ENCODE results near the gene FNBP1.
"Not testable (repeated sequence)": the region's sequence is repeated elsewhere in the genome, so short reads cannot be mapped to it uniquely, and the experiment has no call there.

Gene FNBP1

DNA sequence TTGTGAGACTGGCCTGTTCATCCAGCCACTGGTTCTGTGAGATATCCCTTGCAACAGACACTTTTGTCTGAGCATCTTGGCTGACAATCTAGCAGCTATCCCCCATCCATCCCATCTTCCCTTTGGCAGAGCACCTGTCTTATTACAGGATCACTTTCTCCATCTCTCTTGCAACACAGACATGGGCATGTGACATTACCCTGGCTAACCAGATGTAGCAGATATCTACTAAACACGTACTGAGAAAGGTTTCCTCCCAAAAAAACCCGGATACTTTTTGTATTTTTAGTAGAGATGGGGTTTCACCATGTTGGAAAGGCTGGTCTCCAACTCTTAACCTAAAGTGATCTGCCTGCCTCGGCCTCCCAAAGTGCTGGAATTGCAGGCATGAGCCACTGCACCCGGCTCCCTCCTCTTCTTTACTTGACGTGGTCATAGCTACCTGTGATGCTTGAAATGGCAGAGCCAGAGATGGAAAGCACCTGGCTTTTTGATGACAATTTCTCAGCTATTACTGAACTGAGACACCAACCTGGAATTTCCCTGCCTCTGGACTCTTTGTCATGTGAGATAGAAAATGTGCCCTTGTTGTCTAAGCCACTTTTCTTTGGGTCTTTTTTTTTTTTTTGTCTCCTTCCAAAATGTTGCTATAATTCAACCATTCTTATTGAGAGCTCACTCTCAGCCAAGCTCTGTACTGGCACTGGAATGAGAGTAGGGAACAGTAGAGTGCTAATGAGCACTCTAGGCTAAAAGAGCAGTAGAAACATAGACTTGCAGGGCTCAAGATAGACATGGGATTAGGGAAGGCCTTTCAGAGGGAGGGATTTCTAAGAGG lies 32.6 kb downstream of the FNBP1 start:
- H3K9ac ChIP-seq = no peak overlapping the region
- H3K27ac ChIP-seq = no peak overlapping the region
- H3K9me3 ChIP-seq = peaks cover 3% of the 10 kb centered on the region; the same call in 1 of the 2 replicates
- no peaks in the 10 kb centered on the region for H3K36me3 ChIP-seq
- no peak overlapping the region for H3K4me2 ChIP-seq
- TF ChIP-seq Cebpa-rat (IDR thresholded peaks at IDR 0.05) = no peak
- H3K27me3 ChIP-seq = no peaks in the 10 kb centered on the region
- H3K4me1 ChIP-seq = no peaks in the 10 kb centered on the region; the same call in 1 of the 2 replicates
- no peak overlapping the region for H3K4me3 ChIP-seq
- H4K20me1 ChIP-seq = no peaks in the 10 kb centered on the region

- not testable (repeated sequence) for H3K9ac ChIP-seq, H3K27me3 ChIP-seq, H3K4me3 ChIP-seq, H3K36me3 ChIP-seq, H3K27ac ChIP-seq, H4K20me1 ChIP-seq, H3K4me1 ChIP-seq, H3K4me2 ChIP-seq, H3K9me3 ChIP-seq
Measured at GRCh38 chr9:130009546-130009945, 33.4 kb downstream of the FNBP1 start.

DNA sequence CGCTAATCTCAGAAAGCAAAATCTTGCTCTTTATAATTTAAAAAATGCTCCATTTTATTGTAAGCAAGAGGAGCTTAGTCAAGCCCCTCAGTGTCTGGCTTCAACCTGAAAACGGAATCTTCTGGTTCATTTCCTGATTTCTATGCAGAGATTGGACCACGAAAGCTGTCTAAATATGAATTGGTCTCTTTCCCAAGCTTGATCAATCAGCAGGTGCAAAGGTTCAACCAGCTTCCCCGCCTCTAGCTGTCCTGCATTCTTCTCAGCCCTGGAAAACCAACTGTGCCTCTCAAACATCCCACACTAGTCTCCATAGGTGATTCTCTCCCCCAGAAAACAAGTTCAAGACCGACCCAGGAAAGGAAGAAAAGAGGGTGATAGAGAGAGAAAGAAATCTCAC lies 34.5 kb downstream of the FNBP1 start:
- H3K4me3 ChIP-seq = no peak overlapping the region
- no peaks in the 10 kb centered on the region; the same call in 1 of the 2 replicates for H3K4me1 ChIP-seq
- no peaks in the 10 kb centered on the region for H4K20me1 ChIP-seq
- no peak overlapping the region for H3K27ac ChIP-seq
- TF ChIP-seq Cebpa-rat (IDR thresholded peaks at IDR 0.05) = no peak
- H3K4me2 ChIP-seq = no peak overlapping the region
- H3K36me3 ChIP-seq = no peaks in the 10 kb centered on the region
- peaks cover 3% of the 10 kb centered on the region; the same call in 1 of the 2 replicates for H3K9me3 ChIP-seq
- H3K27me3 ChIP-seq = no peaks in the 10 kb centered on the region
- H3K9ac ChIP-seq = no peak overlapping the region

DNA sequence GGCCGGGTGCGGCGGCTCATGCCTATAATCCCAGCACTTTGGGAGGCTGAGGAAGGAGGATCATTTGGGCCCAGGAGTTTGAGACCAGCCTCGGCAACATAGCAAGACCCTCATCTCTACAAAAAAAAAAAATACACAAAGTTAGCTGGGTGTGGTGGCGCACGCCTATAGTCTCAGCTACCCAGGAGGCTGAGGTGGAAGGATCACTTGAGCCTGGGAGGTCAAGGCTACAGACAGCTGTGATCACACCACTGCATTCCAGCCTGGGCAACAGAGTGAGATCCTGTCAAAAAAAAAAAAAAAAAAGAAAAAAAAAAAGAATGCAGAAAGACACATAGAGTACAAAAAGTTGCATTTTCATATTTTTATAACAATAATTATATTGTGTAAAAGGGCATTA lies 36.0 kb downstream of the FNBP1 start:
- H3K36me3 ChIP-seq, H3K4me3 ChIP-seq, H3K4me2 ChIP-seq, H3K9me3 ChIP-seq, H4K20me1 ChIP-seq, H3K27ac ChIP-seq, H3K4me1 ChIP-seq, H3K27me3 ChIP-seq, H3K9ac ChIP-seq: not testable (repeated sequence)

DNA sequence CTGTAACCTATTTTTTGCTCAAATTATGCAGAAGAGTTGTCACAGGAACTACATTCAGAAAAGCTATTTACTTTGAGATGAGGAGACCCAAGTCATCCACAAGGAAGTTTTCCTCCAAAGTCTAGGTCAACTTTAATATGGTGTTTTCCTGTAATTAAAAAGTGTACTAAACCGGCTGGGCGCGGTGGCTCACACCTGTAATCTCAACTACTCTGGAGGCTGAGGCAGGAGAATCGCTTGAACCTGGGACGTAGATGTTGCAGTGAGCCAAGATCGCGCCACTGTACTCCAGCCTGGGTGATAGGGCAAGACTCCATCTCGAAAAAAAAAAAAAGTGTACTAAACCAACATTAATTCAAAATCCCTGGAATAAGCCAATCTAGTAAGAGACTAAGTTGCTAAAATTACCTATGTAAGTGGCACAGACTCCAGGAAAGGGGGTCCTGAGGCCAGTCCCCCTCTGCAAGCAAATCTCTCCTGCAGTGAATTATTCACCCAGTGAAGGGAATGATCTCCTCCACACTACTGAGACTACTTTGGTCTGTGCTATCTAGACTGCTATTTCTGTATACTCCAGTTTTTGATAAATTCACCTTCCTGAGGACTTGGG lies 38.9 kb downstream of the FNBP1 start:
- Histone ChIP-seq H3K4me2 (no peak overlapping the region), H3K4me1 (no peaks in the 10 kb centered on the region; the same call in 1 of the 2 replicates), H3K9ac (no peak overlapping the region), H3K4me3 (no peak overlapping the region), H3K27me3 (no peaks in the 10 kb centered on the region), H3K36me3 (no peaks in the 10 kb centered on the region), H4K20me1 (no peaks in the 10 kb centered on the region), H3K27ac (no peak overlapping the region), H3K9me3 (no peaks in the 10 kb centered on the region)
- no peak for TF ChIP-seq Cebpa-rat (IDR thresholded peaks at IDR 0.05)

DNA sequence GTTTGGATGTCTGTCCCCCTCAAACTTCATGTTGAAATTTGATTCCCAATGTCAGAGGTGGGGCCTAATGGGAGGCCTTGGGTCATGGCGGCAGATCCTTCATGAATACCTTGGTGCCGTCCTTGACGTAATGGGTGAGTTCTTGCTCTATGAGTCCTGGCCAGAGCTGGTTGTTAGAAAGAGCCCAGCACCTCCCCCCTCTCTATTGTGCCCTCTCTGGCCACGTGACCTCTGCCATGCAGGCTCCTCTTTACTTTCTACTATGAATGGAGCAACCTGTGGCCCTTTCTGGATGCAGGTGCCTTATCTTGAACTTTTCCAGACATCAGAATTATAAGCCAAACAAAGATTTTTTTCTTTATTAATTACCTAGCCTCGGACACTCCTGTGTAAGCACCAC lies 40.7 kb downstream of the FNBP1 start:
- Histone ChIP-seq H4K20me1 (no peaks in the 10 kb centered on the region), H3K4me3 (no peak overlapping the region), H3K4me1 (no peaks in the 10 kb centered on the region; the same call in 1 of the 2 replicates), H3K27ac (no peak overlapping the region), H3K9ac (no peak overlapping the region), H3K4me2 (no peak overlapping the region), H3K36me3 (no peaks in the 10 kb centered on the region), H3K27me3 (no peaks in the 10 kb centered on the region), H3K9me3 (no peaks in the 10 kb centered on the region)
- TF ChIP-seq Cebpa-rat (IDR thresholded peaks at IDR 0.05) = no peak

GRCh38 chr9:130001190-130001589 lies 41.8 kb downstream of the FNBP1 start:
- Histone ChIP-seq H3K36me3 (no peaks in the 10 kb centered on the region), H3K4me1 (no peaks in the 10 kb centered on the region)

GRCh38 chr9:129999141-129999510 lies 43.9 kb downstream of the FNBP1 start:
- H3K27me3 ChIP-seq = no peaks in the 10 kb centered on the region
- TF ChIP-seq Cebpa-rat (IDR thresholded peaks at IDR 0.05) = no peak
- no peaks in the 10 kb centered on the region for H3K9me3 ChIP-seq
- H3K4me1 ChIP-seq = no peaks in the 10 kb centered on the region
- H3K27ac ChIP-seq = no peak overlapping the region
- H3K36me3 ChIP-seq = no peaks in the 10 kb centered on the region
- no peak overlapping the region for H3K9ac ChIP-seq
- no peaks in the 10 kb centered on the region for H4K20me1 ChIP-seq
- no peak overlapping the region for H3K4me3 ChIP-seq
- no peak overlapping the region for H3K4me2 ChIP-seq

More at GRCh38 chr9:130001190-130001589, 41.8 kb downstream of the FNBP1 start:
- Histone ChIP-seq H4K20me1 (no peaks in the 10 kb centered on the region), H3K27me3 (no peaks in the 10 kb centered on the region), H3K4me3 (no peak overlapping the region), H3K4me2 (no peak overlapping the region), H3K9ac (no peak overlapping the region), H3K9me3 (no peaks in the 10 kb centered on the region), H3K27ac (no peak overlapping the region)
- TF ChIP-seq Cebpa-rat (IDR thresholded peaks at IDR 0.05) = no peak

DNA sequence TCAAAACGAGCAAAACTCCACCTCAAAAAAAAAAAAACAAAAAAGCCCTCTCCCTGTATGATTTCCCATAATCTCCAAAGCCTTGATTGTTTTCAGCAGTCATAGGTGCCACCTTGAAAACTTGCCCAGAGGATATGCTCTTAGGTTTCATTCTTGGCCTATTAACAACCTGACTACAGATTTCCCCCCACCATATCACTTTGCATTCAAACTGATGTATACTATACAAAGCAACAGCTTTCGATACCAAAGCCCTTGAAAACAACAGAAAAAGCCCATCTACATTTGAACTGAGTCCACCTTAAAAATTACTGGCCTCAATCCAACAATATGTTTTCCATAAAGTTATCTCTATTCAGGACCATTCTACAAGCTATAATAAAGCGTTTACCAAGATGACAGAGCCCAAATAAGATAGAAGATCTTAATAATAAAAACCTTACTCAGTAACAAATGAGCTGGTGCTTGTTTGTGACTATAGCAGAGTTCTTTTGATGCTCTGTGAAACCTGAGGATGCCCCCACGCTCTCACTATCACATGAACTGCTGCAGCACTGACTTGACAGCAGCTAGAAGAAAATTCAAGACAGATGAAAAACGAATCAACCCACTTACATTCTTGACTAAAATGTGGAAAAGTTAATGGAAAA lies 44.4 kb downstream of the FNBP1 start:
- Histone ChIP-seq H3K27ac (no peak overlapping the region), H3K36me3 (no peaks in the 10 kb centered on the region), H3K4me2 (no peak overlapping the region), H4K20me1 (no peaks in the 10 kb centered on the region), H3K27me3 (no peaks in the 10 kb centered on the region), H3K4me3 (no peak overlapping the region), H3K9me3 (no peaks in the 10 kb centered on the region), H3K4me1 (no peaks in the 10 kb centered on the region), H3K9ac (no peak overlapping the region)
- TF ChIP-seq Cebpa-rat (IDR thresholded peaks at IDR 0.05) = no peak

DNA sequence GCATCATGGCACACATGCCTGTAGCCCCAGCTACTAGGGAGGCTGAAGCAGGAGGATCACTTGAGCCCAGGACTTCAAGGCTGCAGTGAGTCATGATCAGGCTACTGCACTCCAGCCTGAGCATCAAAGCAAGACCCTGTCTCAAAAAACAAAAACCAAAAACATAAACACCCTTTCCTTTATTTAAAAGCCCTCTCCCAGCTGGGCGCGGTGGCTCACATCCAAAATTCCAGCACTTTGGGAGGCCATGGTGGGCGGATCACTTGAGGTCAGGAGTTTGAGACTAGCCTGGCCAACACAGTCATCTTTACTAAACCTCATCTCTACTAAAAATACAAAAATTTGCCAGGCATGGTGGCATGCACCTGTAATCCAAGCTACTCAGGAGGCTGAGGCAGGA lies 45.3 kb downstream of the FNBP1 start:
- H3K9me3 ChIP-seq, H3K4me3 ChIP-seq, H4K20me1 ChIP-seq, H3K4me2 ChIP-seq, H3K36me3 ChIP-seq, H3K27ac ChIP-seq, H3K4me1 ChIP-seq, H3K27me3 ChIP-seq, H3K9ac ChIP-seq: not testable (repeated sequence)
